OCI-LY7 (cell line): ENCODE results near the gene TULP4. TPM values are rescaled to one million over a fixed set of nuclear protein-coding genes. Genes with fewer than 3 reads are reported as not detected.

Experiments used
- BruUV-seq: library from RNA; stranded (reverse); fragments of 400-500 nt; replicated peaks from 2 replicates; lab custom pipeline; 2021; lab: Mats Ljungman, UMichigan
- CTCF ChIA-PET: fragments of 300-600 bp; sonication (Branson Sonifier 250); formaldehyde crosslinking; loops from one replicate; lab custom pipeline; 2022; ENCODE audit warnings: antibody characterized with exemption; ENCODE audit not compliant: unreplicated experiment; lab: Charles Lee
- POLR2A ChIA-PET: fragments of 300-600 bp; sonication (Branson Sonifier 250); formaldehyde crosslinking; loops from one replicate; lab custom pipeline; 2022; ENCODE audit warnings: antibody characterized with exemption; lab: Charles Lee
- DNase-seq: peaks from one replicate; pipeline ENCODE4 v3.0.0-alpha.2; 2015; ENCODE audit warnings: low spot score
- H2AFZ ChIP-seq: fragments of 200-600 bp; sonication (generic), shearing (Covaris generic); 2 replicates; pipeline ENCODE4 v1.6.1; 2014; ENCODE audit warnings: mild to moderate bottlenecking, antibody characterized with exemption, low read length, moderate library complexity
- H3K27ac ChIP-seq: fragments of 200-600 bp; sonication (generic); 2 replicates; pipeline ENCODE4 v1.5.1; 2014; ENCODE audit warnings: mixed run types, low read depth, mild to moderate bottlenecking, moderate library complexity, low read length, inconsistent platforms; ENCODE audit not compliant: poor library complexity, severe bottlenecking
- H3K36me3 ChIP-seq: fragments of 200-600 bp; sonication (generic); 2 replicates; pipeline ENCODE4 v1.6.1; 2014; ENCODE audit warnings: mild to moderate bottlenecking, antibody characterized with exemption, low read length, moderate library complexity, mixed read lengths; ENCODE audit not compliant: insufficient read depth
- H3K4me1 ChIP-seq: fragments of 200-600 bp; sonication (generic); 2 replicates; pipeline ENCODE4 v1.5.1; 2014; ENCODE audit warnings: mild to moderate bottlenecking, low read length; ENCODE audit not compliant: insufficient read depth, poor library complexity, severe bottlenecking
- H3K4me2 ChIP-seq: fragments of 200-600 bp; sonication (generic); 2 replicates; pipeline ENCODE4 v1.6.1; 2014; ENCODE audit warnings: mild to moderate bottlenecking, low read length
- H3K4me3 ChIP-seq: fragments of 200-600 bp; sonication (generic); 2 replicates; pipeline ENCODE4 v1.5.1; 2014; ENCODE audit warnings: mild to moderate bottlenecking, low read depth, low read length; ENCODE audit not compliant: poor library complexity, severe bottlenecking
- H3K79me2 ChIP-seq: fragments of 200-600 bp; sonication (generic); 2 replicates; pipeline ENCODE4 v1.6.1; 2016; ENCODE audit warnings: low read depth, mild to moderate bottlenecking, low read length, moderate library complexity, mixed read lengths; ENCODE audit not compliant: insufficient read depth
- H3K9me2 ChIP-seq: fragments of 200-600 bp; sonication (generic); 2 replicates; pipeline ENCODE4 v1.6.1; 2016; ENCODE audit warnings: mild to moderate bottlenecking, low read length, mixed read lengths; ENCODE audit not compliant: insufficient read depth
- H3K9me3 ChIP-seq: fragments of 200-600 bp; sonication (generic); 2 replicates; pipeline ENCODE4 v1.6.1; 2014; ENCODE audit warnings: mild to moderate bottlenecking, mixed run types, low read length, mixed read lengths
- H4K20me1 ChIP-seq: fragments of 200-600 bp; sonication (generic); 2 replicates; pipeline ENCODE4 v1.6.1; 2014; ENCODE audit warnings: mild to moderate bottlenecking, antibody characterized with exemption, low read length, moderate library complexity, mixed read lengths; ENCODE audit not compliant: insufficient read depth
- CTCF ChIP-seq: fragments of 200-600 bp; sonication (generic); conservative IDR thresholded peaks from 2 replicates; pipeline ENCODE4 v1.5.1; 2014; ENCODE audit warnings: mild to moderate bottlenecking, antibody characterized with exemption, low read length, moderate library complexity, mixed read lengths
- EZH2phosphoT487 ChIP-seq: fragments of 200-600 bp; sonication (generic); IDR thresholded peaks from 2 replicates; pipeline ENCODE4 v1.6.1; 2018; ENCODE audit warnings: low read depth, borderline replicate concordance, mild to moderate bottlenecking, mixed run types, antibody characterized with exemption, low read length, moderate library complexity, mixed read lengths
- intact Hi-C: fragments of 100-400 bp; cut with micrococcal nuclease; formaldehyde crosslinking; loops from one replicate; pipeline ENCODE4 v1.10.0; 2022; ENCODE audit not compliant: unreplicated experiment
- total RNA-seq, 2 experiments: library from RNA; depleted of rRNA in 1 of 2; stranded (reverse); fragments of >200 nt in 1 of 2; shearing (Covaris generic) in 1 of 2; gene quantifications; 2 replicates each; pipeline ENCODE4 v1.2.3, GENCODE V29; 2014 to 2022

TULP4 gene
- total RNA-seq, 2 experiments from 2014 or later = 62.1 to 64.8 TPM

DNA sequence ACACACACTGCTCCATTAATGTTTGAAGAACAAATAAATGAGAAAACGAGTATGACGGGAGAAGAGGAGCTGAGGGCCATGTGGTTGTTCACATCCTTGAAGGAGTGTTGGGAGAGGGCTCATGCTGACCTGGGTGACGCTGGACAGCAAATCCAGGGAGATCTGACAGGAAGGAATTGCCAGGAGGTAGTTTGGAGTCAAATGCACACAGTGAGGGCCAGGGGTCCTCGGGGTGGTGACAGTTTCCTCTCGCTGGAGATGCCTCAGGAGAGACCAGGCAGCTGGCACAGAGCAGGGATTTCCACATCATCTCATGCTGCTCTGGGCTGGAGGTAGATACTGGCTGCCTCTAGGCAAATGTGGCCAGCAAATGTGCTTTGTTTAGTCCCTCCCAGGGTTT lies 245.7 kb downstream of the TULP4 start:
- ChIA-PET CTCF (no interaction called here), POLR2A (interaction anchor here (0.6 kb wide), 1 partner anchor 375 kb away, joined by 3 read pairs; no protein-coding TSS in a partner anchor)
- Histone ChIP-seq H3K36me3 (no peaks in the 10 kb centered on the region), H3K79me2 (peaks cover 10% of the 10 kb centered on the region; the same call in 1 of the 2 replicates), H3K27ac (no peak overlapping the region), H3K4me1 (peaks cover 16% of the 10 kb centered on the region), H2AFZ (no peak overlapping the region), H3K4me2 (no peak overlapping the region), H3K9me3 (no peaks in the 10 kb centered on the region), H3K4me3 (no peak overlapping the region), H3K9me2 (no peaks in the 10 kb centered on the region), H4K20me1 (no peaks in the 10 kb centered on the region; the same call in 1 of the 2 replicates)
- no peak for TF ChIP-seq CTCF
- no peak for TF ChIP-seq EZH2phosphoT487
- DNase-seq = no peak
- intact Hi-C loops = no loop called here
- no TSS peak for BruUV-seq

GRCh38 chr6:158558415-158559306 lies 246.4 kb downstream of the TULP4 start:
- Histone ChIP-seq H3K9me3 (no peaks in the 10 kb centered on the region), H3K36me3 (no peaks in the 10 kb centered on the region), H3K79me2 (peaks cover 10% of the 10 kb centered on the region; the same call in 1 of the 2 replicates), H2AFZ (peak overlapping the region; percentile 99), H3K4me2 (peak overlapping the region; percentile 90; the same call in 1 of the 2 replicates), H3K4me3 (no peak overlapping the region), H3K9me2 (no peaks in the 10 kb centered on the region), H4K20me1 (no peaks in the 10 kb centered on the region; the same call in 1 of the 2 replicates), H3K4me1 (peaks cover 16% of the 10 kb centered on the region), H3K27ac (no peak overlapping the region)
- CTCF ChIA-PET = interaction anchor here (0.6 kb wide), 1 partner anchor 171 kb away, joined by 3 read pairs; no protein-coding TSS in a partner anchor
- TF ChIP-seq CTCF = no peak
- BruUV-seq = no TSS peak
- POLR2A ChIA-PET = interaction anchor here (0.6 to 1.1 kb wide), 3 partner anchors 10 to 375 kb away, joined by 3 read pairs; no protein-coding TSS in a partner anchor
- intact Hi-C loops = no loop called here
- no peak for DNase-seq
